Hepatic stellate cell (primary cell): ENCODE data around the gene ERMARD.

Experiments used
- DNase-seq: peaks from one replicate; pipeline ENCODE4 v3.0.0; 2011; ENCODE audit warnings: low spot score

ERMARD gene

GRCh38 chr6:169802790-169803189 is 51.4 kb downstream of the ERMARD start:
- no peak for DNase-seq

GRCh38 chr6:169803271-169803811 is 51.9 kb downstream of the ERMARD start:
- no peak for DNase-seq

- DNase-seq, result no peak
Measured at GRCh38 chr6:169803816-169804340, 52.5 kb downstream of the ERMARD start.

- DNase-seq, result no peak
Measured at GRCh38 chr6:169804427-169804826, 53.0 kb downstream of the ERMARD start.

GRCh38 chr6:169805242-169805838 is 53.9 kb downstream of the ERMARD start:
- no peak for DNase-seq

GRCh38 chr6:169806701-169807100 is 55.3 kb downstream of the ERMARD start:
- no peak for DNase-seq

- no peak for DNase-seq
Measured at GRCh38 chr6:169807229-169807628, 55.8 kb downstream of the ERMARD start.

- no peak for DNase-seq
Measured at GRCh38 chr6:169807699-169808607, 56.5 kb downstream of the ERMARD start.

- no peak for DNase-seq
Measured at GRCh38 chr6:169808608-169808967, 57.2 kb downstream of the ERMARD start.

- DNase-seq, result no peak
Measured at GRCh38 chr6:169809386-169809785, 58.0 kb downstream of the ERMARD start.

- no peak for DNase-seq
Measured at GRCh38 chr6:169810066-169810989, 58.9 kb downstream of the ERMARD start.

GRCh38 chr6:169811072-169811471 is 59.6 kb downstream of the ERMARD start:
- DNase-seq, result no peak

- DNase-seq, result no peak
Measured at GRCh38 chr6:169811521-169812256, 60.3 kb downstream of the ERMARD start.

- no peak for DNase-seq
Measured at GRCh38 chr6:169812257-169812644, 60.8 kb downstream of the ERMARD start.

GRCh38 chr6:169813969-169814368 is 62.5 kb downstream of the ERMARD start:
- no peak for DNase-seq

GRCh38 chr6:169816054-169816453 is 64.6 kb downstream of the ERMARD start:
- DNase-seq, result no peak

- no peak for DNase-seq
Measured at GRCh38 chr6:169816975-169817374, 65.6 kb downstream of the ERMARD start.

- DNase-seq, result no peak
Measured at GRCh38 chr6:169820358-169820757, 68.9 kb downstream of the ERMARD start.

- no peak for DNase-seq
Measured at GRCh38 chr6:169824021-169824420, 72.6 kb downstream of the ERMARD start.

GRCh38 chr6:169824848-169825557 is 73.6 kb downstream of the ERMARD start:
- no peak for DNase-seq
